Esophagus muscularis mucosa (tissue), 3 donors: ENCODE data around the gene TMEM167B.

Experiments
- CTCF ChIP-seq, 3 experiments: fragments of 200-600 bp in 2 of 3; fragments of 450-650 bp in 1 of 3; sonication (generic) in 2 of 3; IDR thresholded peaks; one replicate each; pipeline ENCODE4 v1.5.1; 2017 to 2019; ENCODE audit warnings: antibody characterized with exemption in 3 of 3, mild to moderate bottlenecking in 2 of 3, moderate library complexity in 1 of 3
- EP300 ChIP-seq: sonication (generic); formaldehyde crosslinking; IDR thresholded peaks from one replicate; pipeline ENCODE4 v1.6.1; 2017; ENCODE audit warnings: antibody characterized with exemption

- TF ChIP-seq CTCF (IDR thresholded peaks at IDR 0.05): no peak
- no peak for TF ChIP-seq EP300
These were observed 27.5 kb downstream of the TMEM167B start for GRCh38 chr1:109118089-109118488.
